GM12874 (cell line): ENCODE measurements around the gene NAV2.

Source experiments
- TF ChIP-seq, protein P1 (sequence below): IDR thresholded peaks from 2 replicates; pipeline ENCODE4 v1.5.1; 2011; ENCODE audit warnings: low read depth, mild to moderate bottlenecking, control low read depth, low read length, moderate library complexity; ENCODE audit not compliant: insufficient read depth

NAV2 gene

DNA sequence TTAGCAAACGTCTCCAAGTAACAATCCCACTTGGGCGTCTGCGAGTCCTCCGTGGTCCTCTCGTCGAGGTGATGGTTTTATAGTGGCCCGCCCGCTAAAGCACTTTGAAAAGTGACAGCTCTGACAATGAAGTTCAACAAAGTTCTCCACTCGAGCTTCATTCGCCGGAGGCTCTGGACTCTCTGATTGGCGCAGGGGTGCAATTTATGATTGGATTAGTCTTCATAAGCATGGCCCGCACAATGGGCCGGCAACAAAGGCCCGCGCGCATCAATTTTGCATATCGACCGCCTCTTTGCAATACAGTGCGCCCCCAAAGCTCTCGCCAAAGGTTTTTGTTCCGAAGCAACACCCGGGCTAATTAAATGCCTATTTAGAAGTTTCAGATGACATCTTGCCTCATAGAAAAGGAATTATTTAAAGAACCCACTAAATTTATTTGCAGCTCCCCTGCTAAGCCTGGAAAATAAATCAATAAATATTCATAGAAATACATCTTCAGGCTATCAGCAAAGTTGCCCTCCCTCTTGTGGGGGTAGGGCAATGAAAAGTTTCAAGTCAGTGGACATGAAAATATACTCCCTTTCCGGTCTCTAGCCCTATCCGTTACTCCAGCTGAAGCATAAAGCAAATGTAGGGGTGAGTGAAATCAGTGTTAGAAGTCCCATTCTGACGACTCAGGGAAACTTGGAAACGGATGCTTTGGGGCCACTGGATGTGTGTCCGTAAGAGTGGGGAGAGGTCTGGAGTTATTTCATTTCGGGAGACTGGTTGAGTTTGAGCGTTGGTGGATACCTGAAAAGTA lies 448.0 kb downstream of the NAV2 start, which contains the start of gene DBX1:
Gene DBX1 (minus strand): TSS at position 51 of the 805 bp plus-strand sequence. CDS start 151 bp downstream, outside the sequence.
- TF ChIP-seq, protein P1, sequence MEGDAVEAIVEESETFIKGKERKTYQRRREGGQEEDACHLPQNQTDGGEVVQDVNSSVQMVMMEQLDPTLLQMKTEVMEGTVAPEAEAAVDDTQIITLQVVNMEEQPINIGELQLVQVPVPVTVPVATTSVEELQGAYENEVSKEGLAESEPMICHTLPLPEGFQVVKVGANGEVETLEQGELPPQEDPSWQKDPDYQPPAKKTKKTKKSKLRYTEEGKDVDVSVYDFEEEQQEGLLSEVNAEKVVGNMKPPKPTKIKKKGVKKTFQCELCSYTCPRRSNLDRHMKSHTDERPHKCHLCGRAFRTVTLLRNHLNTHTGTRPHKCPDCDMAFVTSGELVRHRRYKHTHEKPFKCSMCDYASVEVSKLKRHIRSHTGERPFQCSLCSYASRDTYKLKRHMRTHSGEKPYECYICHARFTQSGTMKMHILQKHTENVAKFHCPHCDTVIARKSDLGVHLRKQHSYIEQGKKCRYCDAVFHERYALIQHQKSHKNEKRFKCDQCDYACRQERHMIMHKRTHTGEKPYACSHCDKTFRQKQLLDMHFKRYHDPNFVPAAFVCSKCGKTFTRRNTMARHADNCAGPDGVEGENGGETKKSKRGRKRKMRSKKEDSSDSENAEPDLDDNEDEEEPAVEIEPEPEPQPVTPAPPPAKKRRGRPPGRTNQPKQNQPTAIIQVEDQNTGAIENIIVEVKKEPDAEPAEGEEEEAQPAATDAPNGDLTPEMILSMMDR, result no peak

DNA sequence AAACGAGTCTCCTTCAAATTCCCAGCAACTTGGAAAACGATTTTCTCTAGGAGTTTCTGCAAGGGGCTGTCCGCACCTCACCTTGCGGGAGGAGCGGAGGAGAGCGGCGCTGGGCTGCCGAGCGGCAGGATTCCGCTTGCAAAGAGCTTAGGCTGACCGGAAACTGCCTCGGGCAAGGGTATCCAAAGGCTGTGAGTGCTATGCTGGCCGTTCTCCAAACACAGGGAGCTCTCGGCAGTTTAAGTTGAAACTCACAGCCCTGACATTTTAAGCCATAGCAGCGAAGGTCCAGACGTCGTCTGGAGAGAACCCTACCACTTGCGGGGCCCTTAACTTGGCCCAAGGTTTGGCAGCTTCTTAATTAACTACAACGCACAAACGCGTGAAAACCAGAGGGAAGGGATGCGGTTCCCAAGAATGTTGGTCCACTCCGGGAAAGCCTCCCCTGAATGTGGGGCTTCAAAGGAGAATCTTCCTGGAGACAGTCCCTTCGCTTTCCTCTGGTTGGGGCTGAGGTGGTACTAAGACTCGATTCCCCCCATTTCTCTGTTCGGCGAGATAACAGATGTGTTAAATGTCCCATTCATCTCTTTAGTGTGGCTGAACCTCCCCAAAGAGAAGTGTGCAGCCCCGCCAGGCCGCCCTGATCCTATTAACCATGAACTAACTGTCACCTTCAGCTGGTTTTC lies 448.7 kb downstream of the NAV2 start:
- TF ChIP-seq, protein P1, result no peak

DNA sequence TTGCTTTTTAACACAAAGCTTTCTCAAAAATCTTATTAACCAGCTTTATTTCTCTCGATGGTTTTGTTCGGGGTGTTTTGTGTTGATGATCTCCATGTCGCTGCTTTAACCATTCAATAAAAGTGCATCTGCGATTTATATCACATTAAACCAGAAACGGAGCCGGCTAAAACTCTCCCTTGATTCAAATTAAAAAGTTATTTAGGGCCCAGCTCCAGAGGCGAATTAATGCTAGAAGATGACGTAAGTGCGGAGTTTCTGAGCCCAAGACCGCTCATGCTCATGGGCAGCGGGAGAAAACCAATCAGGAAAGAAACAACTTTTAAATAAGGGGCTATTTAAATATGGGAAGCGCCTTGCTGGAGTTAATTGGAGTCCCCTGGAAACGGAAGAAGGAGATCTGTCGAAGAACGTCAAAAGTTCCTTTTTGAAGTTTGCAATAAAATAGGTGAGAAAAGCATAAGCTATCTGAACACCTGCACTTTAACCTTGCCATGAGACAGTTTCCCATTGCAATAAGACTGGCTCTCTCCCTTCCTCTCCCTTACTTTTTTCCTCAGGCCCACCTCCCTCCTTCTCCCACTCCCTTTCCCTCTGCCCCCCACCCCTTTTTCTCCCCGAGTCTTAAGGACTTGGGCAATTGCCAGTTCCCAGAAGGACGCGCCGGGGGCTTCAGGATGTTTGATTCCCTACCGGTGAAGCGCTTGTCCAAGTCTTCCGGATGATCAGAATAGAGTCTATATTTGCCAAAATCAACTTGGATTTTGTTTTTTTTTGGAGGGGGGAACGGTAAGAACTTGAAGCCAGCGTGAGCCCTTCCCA lies 449.5 kb downstream of the NAV2 start:
- TF ChIP-seq, protein P1, result no peak

DNA sequence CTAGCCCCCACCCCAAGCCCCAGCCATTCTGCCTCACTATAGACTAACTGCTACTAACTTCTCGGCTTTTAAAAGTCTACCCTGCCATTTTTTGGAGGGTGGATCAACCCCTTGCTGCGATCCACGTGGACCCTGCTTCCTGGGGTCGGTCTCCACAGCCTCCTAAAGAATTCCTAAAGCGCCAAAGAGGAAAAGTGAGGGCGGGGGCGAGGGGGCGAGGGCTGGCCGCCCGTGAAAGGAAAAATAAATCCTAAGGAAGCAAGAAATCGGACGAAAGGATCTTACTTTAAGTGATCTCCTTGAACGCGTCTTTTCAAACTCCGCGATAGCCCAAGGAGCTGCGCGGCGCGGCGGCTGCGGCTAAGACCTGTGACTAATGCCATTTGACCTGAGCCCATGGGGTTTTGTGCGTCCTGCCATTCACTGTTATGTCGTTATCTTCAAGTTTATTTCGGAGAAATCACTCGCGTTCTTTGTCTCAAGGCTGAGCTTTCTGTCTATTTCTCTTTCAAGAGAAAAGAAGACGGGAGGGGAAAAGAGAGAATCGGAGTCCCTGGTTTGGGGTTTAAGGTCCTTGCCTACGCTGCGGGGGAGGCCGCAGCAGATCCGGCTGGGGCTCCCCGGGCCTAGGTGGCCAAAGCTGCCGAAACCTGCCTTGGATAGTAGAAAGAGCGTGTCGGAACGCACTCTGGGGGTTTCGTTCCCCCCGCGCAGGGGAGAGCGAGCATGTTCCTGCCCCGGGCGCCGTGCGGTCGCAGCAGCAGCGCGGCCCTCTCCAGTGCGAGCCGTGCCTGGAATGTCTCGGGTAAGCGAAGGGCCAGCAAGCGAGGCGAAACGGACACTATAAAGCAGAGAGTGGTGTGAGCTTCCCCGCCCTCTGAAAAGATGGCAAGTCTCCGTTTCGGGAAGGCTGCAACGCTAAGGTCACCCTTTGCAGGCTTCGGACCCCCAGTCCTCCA lies 450.5 kb downstream of the NAV2 start:
- TF ChIP-seq, protein P1, result no peak

DNA sequence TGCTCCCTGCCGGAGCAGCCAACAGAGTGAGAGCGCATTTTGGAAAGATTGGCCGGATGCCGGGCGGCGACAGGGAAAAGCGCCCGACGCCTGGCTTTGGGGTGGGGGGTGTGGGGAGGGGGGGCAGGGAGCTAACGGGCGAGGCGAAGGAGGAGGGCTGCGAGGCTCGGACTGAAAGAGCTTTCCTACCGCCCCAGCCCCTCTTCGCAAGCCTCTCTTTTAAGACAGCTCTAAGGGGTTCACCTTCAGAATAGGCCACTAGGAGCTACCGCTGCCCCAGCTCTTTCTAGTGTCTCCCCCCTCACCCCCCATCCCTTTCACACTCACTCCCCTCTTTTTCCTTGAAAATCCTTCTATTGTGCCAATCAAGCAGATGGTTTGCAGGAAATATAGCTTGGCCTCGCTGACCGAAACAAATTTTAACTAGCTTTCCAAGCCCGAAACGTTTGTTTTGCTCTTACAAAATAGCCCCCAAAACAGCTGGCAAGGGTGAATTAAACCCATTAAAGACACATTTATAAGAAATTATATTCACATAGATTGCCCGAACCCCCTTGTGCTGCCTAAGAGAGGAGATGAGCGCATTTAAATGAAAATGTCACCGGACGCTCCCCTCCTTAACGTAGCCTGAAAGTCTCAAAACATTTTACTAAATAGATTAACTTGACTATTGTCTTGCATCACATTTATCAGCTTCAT lies 451.3 kb downstream of the NAV2 start:
- TF ChIP-seq, protein P1, result no peak
